Lower leg skin (tissue), 3 donors: Measurements from ENCODE around the gene MUC15.

Experiments
- POLR2A ChIP-seq, 2 donors: fragments of 450-650 bp; IDR thresholded peaks; one replicate each; pipeline ENCODE4 v1.6.1; 2016 to 2017; ENCODE audit warnings: antibody characterized with exemption in 2 of 2, mild to moderate bottlenecking in 1 of 2, moderate library complexity in 1 of 2
- TF ChIP-seq, protein P1 (sequence below), 3 donors: fragments of 450-650 bp; IDR thresholded peaks; one replicate each; pipeline ENCODE4 v1.5.1; 2016; ENCODE audit warnings: antibody characterized with exemption in 3 of 3, mild to moderate bottlenecking in 3 of 3, moderate library complexity in 2 of 3

DNA sequence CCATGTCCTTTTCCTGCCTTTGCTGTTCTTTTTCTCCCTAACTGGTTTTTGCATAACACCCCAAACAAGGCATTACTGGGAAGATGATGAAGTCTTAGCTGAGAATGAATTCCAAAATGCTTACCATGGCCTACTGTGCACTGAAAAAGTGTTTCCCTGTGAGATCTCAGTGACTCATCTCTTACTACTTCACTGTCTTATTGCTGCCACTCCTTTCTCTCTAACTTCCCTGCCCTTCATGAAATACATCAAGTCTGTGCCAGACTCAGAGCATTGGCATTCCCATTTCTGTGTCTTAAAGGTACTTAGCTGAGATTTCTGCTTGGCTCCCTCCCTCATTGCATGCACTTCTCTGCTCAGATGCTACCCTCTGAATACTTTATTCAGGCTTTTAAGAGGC lies 49.1 kb upstream of the MUC15 start:
- TF ChIP-seq, protein P1, sequence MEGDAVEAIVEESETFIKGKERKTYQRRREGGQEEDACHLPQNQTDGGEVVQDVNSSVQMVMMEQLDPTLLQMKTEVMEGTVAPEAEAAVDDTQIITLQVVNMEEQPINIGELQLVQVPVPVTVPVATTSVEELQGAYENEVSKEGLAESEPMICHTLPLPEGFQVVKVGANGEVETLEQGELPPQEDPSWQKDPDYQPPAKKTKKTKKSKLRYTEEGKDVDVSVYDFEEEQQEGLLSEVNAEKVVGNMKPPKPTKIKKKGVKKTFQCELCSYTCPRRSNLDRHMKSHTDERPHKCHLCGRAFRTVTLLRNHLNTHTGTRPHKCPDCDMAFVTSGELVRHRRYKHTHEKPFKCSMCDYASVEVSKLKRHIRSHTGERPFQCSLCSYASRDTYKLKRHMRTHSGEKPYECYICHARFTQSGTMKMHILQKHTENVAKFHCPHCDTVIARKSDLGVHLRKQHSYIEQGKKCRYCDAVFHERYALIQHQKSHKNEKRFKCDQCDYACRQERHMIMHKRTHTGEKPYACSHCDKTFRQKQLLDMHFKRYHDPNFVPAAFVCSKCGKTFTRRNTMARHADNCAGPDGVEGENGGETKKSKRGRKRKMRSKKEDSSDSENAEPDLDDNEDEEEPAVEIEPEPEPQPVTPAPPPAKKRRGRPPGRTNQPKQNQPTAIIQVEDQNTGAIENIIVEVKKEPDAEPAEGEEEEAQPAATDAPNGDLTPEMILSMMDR (IDR thresholded peaks at IDR 0.05), result no peak
- TF ChIP-seq POLR2A (IDR thresholded peaks at IDR 0.05), result no peak
